ENCODE measurements around the gene ADGRV1.

DNA sequence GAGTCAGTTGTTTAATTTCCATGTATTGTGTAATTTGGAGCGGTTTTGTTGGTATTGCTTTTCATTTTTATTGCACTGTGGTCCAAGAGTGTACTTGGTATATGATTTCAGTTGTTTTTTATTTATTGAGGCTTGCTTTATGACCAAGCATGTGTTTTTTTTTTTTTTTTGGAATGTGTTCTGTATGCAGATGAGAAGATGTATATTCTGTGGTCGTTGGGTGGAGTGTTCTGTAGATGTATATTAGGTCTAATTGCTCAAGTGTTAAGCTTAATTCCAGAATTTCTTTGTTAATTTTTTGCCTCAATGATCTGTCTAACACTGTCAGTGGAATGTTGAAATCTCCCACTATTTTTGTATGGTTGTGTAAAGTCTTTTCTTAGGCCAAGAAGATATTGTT, 23.4 kb downstream of the ADGRV1 start:
- TF ChIP-seq MAX (IDR thresholded peaks at IDR 0.05) (no peak), POLR2A (IDR thresholded peaks at IDR 0.05; ENCODE audit: low read length) (no peak), CTCF (IDR thresholded peaks at IDR 0.05) (no peak), NFE2L2 (conservative IDR thresholded peaks at IDR 0.05; ENCODE audit: low read length) (no peak), JUN (IDR thresholded peaks at IDR 0.05) (no peak), EP300 (IDR thresholded peaks at IDR 0.05) (no peak), EHMT2 (IDR thresholded peaks at IDR 0.05; ENCODE audit: low read depth) (no peak), RFX5 (IDR thresholded peaks at IDR 0.05) (no peak), JUNB (IDR thresholded peaks at IDR 0.05) (no peak), REST (IDR thresholded peaks at IDR 0.05) (no peak), MYC (IDR thresholded peaks at IDR 0.05; ENCODE audit: borderline replicate concordance, low read length) (no peak), E2F6 (IDR thresholded peaks at IDR 0.05; ENCODE audit: borderline replicate concordance, low read depth) (no peak), RNF2 (IDR thresholded peaks at IDR 0.05; ENCODE audit: borderline replicate concordance, low read depth) (no peak), NR3C1 (IDR thresholded peaks at IDR 0.05) (no peak)
